Measurements from ENCODE around the gene TAF11L6. TPM values are rescaled to one million over a fixed set of nuclear protein-coding genes. Genes with fewer than 3 reads are reported as not detected.
"Not testable (repeated sequence)": the region's sequence is repeated elsewhere in the genome, so short reads cannot be mapped to it uniquely, and the experiment has no call there.

The TAF11L6 gene
- total and polyA plus RNA-seq, 2 of the 8 experiments (the other 6 are each of a cell fraction or from before 2014, with no cell fraction given) = not detected

DNA sequence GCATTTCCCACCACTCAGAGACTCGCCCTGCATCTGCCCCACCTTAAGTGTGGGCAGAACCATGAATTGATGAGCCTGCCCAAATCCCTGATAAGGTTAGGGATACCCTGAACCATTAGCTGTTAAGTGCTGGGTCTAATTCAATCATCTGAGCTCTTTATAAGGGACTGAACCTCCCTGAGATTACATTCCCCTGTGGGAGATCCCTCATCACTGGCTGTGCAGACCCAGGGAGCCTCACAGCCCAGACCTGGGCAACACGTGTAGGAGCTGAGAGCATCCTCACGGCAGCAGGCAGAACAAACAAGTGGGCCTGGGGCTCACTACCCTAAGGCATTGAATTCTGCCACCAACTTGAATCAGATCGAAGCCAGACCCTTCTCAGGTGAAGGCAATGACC, 31.0 kb upstream of the TAF11L6 start (continued):
- TF ChIP-seq NANOG (IDR thresholded peaks at IDR 0.05; ENCODE audit: insufficient read depth, low read depth, low read length, poor library complexity, severe bottlenecking) (no peak), EGR1 (IDR thresholded peaks at IDR 0.05; ENCODE audit: borderline replicate concordance, low read depth, low read length) (no peak), CHD1 (IDR thresholded peaks at IDR 0.05; ENCODE audit: low read depth, low read length) (no peak), TEAD4 (IDR thresholded peaks at IDR 0.05; ENCODE audit: low read depth, low read length) (no peak), ASH2L (IDR thresholded peaks at IDR 0.05; ENCODE audit: low read length) (no peak), KDM5A (IDR thresholded peaks at IDR 0.05; ENCODE audit: low read length) (no peak)
- TF ChIP-seq, protein P1, sequence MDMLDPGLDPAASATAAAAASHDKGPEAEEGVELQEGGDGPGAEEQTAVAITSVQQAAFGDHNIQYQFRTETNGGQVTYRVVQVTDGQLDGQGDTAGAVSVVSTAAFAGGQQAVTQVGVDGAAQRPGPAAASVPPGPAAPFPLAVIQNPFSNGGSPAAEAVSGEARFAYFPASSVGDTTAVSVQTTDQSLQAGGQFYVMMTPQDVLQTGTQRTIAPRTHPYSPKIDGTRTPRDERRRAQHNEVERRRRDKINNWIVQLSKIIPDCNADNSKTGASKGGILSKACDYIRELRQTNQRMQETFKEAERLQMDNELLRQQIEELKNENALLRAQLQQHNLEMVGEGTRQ (IDR thresholded peaks at IDR 0.05; ENCODE audit: low read length) = no peak

DNA sequence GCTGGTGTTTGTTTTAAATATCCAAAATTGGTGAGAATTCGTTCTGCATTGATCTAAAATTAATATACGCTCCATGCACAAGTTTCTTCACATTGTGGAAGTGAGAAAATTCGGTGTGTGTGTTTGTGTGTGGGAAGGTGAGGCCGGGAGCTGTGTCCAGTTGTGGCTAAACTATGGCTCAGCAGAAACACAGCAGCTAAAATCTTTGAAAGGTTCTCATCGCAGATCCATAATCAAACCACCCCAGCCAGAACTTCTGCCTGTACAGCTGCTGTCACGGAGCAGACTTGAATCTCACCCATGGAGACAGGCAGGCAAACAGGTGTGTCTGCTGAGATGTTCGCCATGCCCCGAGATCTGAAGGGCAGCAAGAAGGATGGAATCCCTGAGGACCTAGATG, 30.5 kb upstream of the TAF11L6 start, which contains the start of gene TAF11L2:
Gene TAF11L2, plus strand, starts transcription at position 301 of the 400 bp plus-strand sequence.
- POLR2A ChIA-PET (ENCODE audit: partially characterized antibody); H3K9ac ChIP-seq (replicated peaks in 1 of 4; ENCODE audit: extremely low read depth in 1 of 4, low read depth in 3 of 4, low read length in 3 of 4); H2AK5ac ChIP-seq (ENCODE audit: low read depth, low read length); H3K4me3 ChIP-seq (ENCODE audit: extremely low read depth in 1 of 4, insufficient read depth in 2 of 4, low read depth in 3 of 4, low read length in 4 of 4); H3K27me3 ChIP-seq (replicated peaks in 1 of 4; ENCODE audit: control insufficient read depth in 3 of 4, extremely low read depth in 1 of 4, insufficient read depth in 3 of 4, low read length in 3 of 4); H2AFZ ChIP-seq (ENCODE audit: low read length); H3K4me2 ChIP-seq (ENCODE audit: insufficient read depth in 1 of 2, low read depth in 2 of 2, low read length in 2 of 2); H3K4me1 ChIP-seq (replicated peaks in 1 of 4; ENCODE audit: control insufficient read depth in 3 of 4, insufficient read depth in 4 of 4, low read length in 3 of 4); CTCF ChIA-PET (ENCODE audit: partially characterized antibody); H3K23ac ChIP-seq (ENCODE audit: insufficient read length); H3K4ac ChIP-seq (replicated peaks; ENCODE audit: insufficient read length, low read depth, low read length); H2BK12ac ChIP-seq (ENCODE audit: low read depth, low read length); H3K56ac ChIP-seq (replicated peaks; ENCODE audit: insufficient read length, low read depth, low read length); H3K79me2 ChIP-seq (ENCODE audit: control insufficient read depth in 1 of 2, insufficient read depth in 2 of 2, low read length in 2 of 2); H3K79me1 ChIP-seq (ENCODE audit: low read depth, low read length); H3K36me3 ChIP-seq (ENCODE audit: control insufficient read depth in 2 of 4, insufficient read depth in 4 of 4, low read length in 3 of 4); H4K91ac ChIP-seq (replicated peaks; ENCODE audit: insufficient read length, low read length); H2BK20ac ChIP-seq (ENCODE audit: low read length); H4K20me1 ChIP-seq (replicated peaks in 1 of 2; ENCODE audit: control insufficient read depth in 1 of 2, insufficient read depth in 2 of 2, low read length in 2 of 2); H3K14ac ChIP-seq (ENCODE audit: insufficient read length); H2BK120ac ChIP-seq (replicated peaks; ENCODE audit: low read depth, low read length); H3K9me3 ChIP-seq (ENCODE audit: insufficient read depth in 2 of 2, low read depth in 1 of 2, low read length in 1 of 2); H3K23me2 ChIP-seq (ENCODE audit: low read depth, low read length); H3K27ac ChIP-seq (ENCODE audit: low read depth, low read length); H4K8ac ChIP-seq (ENCODE audit: extremely low read depth, insufficient read depth, low read length); FAIRE-seq; H3K18ac ChIP-seq (ENCODE audit: extremely low read depth, low read length); H4K5ac ChIP-seq (ENCODE audit: insufficient read length, low read depth, low read length); H2BK5ac ChIP-seq (ENCODE audit: low read depth, low read length); DNase-seq (ENCODE audit: low read depth in 1 of 2, low spot score in 2 of 2); H2BK15ac ChIP-seq (ENCODE audit: low read length): not testable (repeated sequence)
- 92% methylated on average over 8 of the region's 8 CpGs; no CpG with 5 or more reads in 1 of the 2 experiments for WGBS, 2 experiments (ENCODE audit: extremely low coverage in 1 of 2, insufficient coverage in 1 of 2, insufficient read length in 1 of 2, insufficient replicate concordance in 2 of 2, low coverage in 1 of 2, low lambda C conversion rate in 2 of 2, missing lambda C conversion rate in 1 of 2)
